GM21825 (cell line): ENCODE data around the gene BRD3.
A peak's percentile ranks its signal among the peaks of the same experiment; 100 is the strongest.
"Not testable (repeated sequence)": the region's sequence is repeated elsewhere in the genome, so short reads cannot be mapped to it uniquely, and the experiment has no call there.

Experiments used
- ATAC-seq: cut with Tn5 transposase; IDR thresholded peaks from one replicate; pipeline ENCODE4 v1.9.1; 2021; ENCODE audit warnings: mild to moderate bottlenecking, moderate library complexity; ENCODE audit not compliant: unreplicated experiment

BRD3 gene

GRCh38 chr9:133995012-133995896 is 72.6 kb downstream of the BRD3 start:
- no peak for ATAC-seq

GRCh38 chr9:133994353-133995011 is 73.3 kb downstream of the BRD3 start:
- ATAC-seq: no peak

GRCh38 chr9:133993635-133994253 is 74.1 kb downstream of the BRD3 start:
- no peak for ATAC-seq

- peak; percentile 42 for ATAC-seq
Observed at GRCh38 chr9:133992780-133993634, 74.8 kb downstream of the BRD3 start.

DNA sequence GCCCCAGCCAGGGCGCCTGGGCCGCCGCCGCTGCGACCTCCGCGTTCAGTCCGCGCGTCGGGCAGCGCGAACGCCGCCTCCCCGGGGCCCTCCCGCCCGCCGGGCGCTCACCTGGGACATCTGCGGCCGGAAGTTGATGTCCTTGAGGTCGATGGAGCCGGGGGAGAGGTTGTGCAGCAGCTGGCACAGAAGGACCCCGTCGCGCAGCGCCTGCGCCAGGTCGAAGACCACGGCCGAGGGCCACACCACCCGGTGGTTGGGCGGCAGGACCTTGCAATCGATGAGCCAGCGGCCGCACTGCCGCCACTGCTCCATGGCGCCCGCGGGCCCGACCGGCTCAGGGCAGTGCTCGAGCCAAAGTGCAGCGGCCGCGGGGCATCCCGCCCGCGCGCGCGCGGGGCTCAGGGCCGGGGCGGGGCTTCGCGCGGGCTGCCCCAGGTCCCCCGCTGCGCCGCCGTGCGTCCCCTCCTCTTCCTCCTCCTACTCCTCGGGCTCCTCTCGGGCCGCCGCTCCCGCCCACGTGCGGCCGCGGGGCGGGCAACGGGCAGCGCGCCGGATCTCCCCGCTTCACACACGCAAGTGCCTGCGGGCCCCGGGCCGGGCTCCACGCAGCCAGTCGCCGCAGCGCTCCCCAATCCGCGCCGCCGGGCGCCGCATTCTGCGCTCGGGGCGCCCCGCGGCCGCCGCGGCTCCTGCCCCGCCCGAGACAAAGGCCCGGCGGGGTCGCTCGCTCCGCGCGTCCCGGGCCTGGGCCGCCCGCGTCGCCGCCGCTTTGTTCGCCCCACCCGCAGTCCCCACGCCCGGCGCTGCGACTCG is 75.7 kb downstream of the BRD3 start, which contains the start of gene VAV2:
Gene VAV2 (minus strand): TSS at position 361 of the 816 bp plus-strand sequence. CDS start 46 bp downstream, at position 315.
- peak; percentile 35 for ATAC-seq

DNA sequence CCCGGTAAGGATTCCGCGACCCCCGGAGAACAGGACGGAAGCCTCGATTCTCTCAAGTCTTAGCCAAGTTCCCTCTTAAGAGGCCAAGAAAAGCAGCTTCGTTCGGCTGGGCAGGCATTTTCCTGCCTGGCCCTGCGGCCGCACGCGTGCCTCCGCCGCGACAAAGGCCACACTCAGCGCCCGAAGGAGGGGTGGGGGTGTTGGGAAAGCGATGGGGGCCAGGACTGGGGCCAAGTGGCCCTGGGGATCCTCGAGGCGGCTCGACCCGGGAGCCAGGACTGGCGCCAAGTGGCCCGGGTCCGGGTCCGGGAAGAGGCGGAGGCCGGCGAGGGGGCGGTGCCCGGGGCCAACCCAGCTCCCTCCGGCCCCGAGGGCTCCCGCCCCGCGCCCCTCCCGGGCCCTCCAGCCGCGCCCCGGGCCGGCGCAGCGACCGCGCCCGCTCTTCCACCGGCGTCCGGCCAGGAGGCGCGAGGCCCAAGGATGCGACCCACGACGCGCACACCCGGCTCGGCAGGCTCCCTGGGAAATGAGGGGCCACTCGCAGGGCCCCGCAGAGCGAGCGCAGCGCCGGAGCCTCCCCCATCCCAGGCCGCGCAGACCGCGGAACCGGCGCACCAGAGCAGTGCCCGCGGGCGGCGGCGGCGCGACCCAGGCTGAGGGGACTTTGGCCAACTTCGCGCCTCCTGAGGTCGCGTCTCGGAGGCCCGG is 76.5 kb downstream of the BRD3 start:
- ATAC-seq: peak; percentile 2

DNA sequence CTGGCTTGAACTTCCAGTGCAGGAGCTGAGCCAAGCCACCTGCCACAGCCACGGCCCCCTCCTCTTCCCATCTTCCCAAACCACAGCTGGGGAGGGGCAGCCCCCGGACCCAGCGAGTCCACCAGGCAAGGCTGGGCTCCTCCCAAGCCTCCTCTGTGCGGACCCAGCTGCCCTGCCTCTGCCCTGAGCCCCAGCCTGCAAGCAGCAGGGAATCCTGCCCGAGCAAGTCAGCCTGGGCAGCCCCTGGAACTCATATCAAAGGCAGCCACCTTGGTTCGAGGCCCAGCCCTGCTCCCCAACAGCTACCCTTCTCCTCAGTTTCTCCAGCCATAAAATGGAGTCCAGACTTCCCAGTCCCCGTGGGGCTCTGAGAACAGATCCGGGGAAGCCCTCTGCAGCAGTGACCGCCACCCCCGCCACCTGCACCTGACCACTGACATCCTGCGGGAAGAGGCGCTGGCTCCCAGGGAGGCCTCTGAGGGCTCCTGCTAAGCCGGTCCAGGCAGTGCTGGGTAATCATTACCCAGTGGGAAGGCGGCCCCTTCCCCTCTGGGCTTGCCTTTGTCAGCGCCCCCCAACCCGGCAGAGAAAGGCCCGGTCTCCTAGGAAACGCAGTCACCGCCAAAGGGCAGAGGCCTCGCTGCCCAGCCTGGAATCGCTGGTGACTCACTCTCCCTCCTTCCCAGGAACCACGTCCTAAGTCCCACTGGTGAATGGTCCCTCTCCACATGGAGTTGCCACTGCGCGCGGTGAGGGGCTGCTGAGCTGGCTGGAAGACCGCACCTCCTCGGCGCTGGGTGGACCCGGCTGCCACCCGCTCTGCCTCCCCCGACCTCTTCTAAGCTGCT is 77.2 kb downstream of the BRD3 start:
- no peak for ATAC-seq

- ATAC-seq: no peak
Observed at GRCh38 chr9:133989625-133990365, 78.0 kb downstream of the BRD3 start.

GRCh38 chr9:133988771-133989170 is 79.1 kb downstream of the BRD3 start:
- not testable (repeated sequence) for ATAC-seq

- ATAC-seq: no peak
Observed at GRCh38 chr9:133987946-133988665, 79.7 kb downstream of the BRD3 start.

GRCh38 chr9:133987446-133987788 is 80.4 kb downstream of the BRD3 start:
- ATAC-seq: no peak

- no peak for ATAC-seq
Observed at GRCh38 chr9:133986774-133987445, 80.9 kb downstream of the BRD3 start.

- ATAC-seq: no peak
Observed at GRCh38 chr9:133986061-133986460, 81.8 kb downstream of the BRD3 start.

DNA sequence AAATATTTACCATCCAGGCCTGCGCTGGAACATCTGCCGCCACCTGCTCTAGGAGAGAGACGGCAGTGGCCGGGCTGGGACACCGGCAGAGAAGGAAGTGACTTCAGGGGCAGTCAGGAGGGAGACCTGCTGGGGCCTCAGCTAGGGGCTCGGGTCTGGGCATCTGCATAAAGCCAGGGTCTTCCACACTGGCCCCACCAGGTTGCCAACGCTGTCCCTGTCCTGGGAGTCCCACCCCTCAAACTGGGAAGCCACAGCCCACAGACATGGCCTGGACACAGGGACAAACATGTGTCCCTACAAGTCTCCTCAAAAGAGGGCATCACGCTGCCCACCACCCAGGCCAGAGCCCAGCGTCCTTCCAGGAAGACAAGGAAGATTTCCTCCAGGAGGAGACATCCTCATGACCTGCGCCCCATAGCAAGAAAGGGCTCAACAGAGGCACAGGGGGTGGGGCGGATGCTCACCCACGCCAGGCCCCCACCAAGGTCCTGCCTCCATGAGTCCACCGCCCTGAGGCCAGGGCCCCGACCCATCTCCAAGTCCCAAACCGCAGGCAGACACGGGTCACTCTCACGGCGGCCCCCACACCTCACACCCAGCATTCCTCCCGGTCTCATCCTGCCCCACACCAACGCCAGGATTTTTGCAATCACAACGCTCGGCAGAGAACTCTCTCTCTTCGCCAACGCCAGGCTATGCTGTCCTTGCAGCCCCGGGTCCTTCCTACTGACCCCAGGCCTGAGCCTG is 84.7 kb downstream of the BRD3 start:
- no peak for ATAC-seq

DNA sequence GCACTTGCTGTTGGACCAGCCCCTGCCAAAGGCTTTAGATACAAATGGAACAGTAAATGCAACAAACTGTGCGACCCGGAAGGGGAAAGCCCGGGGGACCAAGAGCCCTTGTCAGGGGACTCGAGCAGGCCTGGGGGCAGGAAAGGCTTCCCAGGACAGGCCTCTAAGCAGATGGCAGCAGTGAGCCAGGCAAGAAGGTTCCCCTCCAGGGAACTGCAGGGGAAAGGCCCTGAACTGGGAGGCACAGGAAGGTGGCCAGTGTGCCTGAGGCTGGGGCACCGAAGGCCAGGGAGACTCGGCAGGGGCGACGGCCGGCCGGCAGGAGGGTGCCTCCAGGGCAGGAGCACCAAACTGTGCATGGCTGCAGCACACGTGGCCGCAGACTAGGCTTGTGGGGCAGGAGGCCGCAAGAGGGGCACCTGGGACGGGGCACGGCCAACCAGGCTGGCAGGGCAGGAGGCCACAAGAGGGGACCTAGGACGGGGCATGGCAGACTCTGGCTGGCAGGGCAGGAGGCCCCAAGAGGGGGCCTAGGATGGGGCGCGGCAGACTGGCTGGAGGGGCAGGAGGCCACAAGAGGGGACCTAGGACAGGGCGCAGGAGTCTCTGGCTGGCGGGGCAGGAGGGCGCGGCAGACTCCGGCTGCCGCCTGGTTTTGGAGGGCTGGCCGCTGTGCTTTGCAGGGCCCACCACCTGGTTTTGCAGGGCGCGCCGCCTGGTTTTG is 85.7 kb downstream of the BRD3 start:
- no peak for ATAC-seq
